ENCODE results near the gene RAD54L. TPM values are rescaled to one million over a fixed set of nuclear protein-coding genes. Genes with fewer than 3 reads are reported as not detected.

The RAD54L gene
- total RNA-seq, 4 donors from 2014 or later, result 1.2 to 1.8 (median 1.3) TPM; not detected in 1

GRCh38 chr1:46205791-46206190 is 41.8 kb upstream of the RAD54L start:
- TF ChIP-seq CTCF (IDR thresholded peaks at IDR 0.05; ENCODE audit: low read depth), result no peak

- TF ChIP-seq CTCF (IDR thresholded peaks at IDR 0.05; ENCODE audit: low read depth), result no peak
These were observed 41.2 kb upstream of the RAD54L start for GRCh38 chr1:46206399-46206798.

- TF ChIP-seq CTCF (IDR thresholded peaks at IDR 0.05; ENCODE audit: low read depth), result no peak
These were observed 37.0 kb upstream of the RAD54L start for GRCh38 chr1:46210561-46210960.

GRCh38 chr1:46211051-46211450 is 36.5 kb upstream of the RAD54L start:
- no peak for TF ChIP-seq CTCF (IDR thresholded peaks at IDR 0.05; ENCODE audit: low read depth)

GRCh38 chr1:46215504-46215903 is 32.1 kb upstream of the RAD54L start:
- no peak for TF ChIP-seq CTCF (IDR thresholded peaks at IDR 0.05; ENCODE audit: low read depth)

- no peak for TF ChIP-seq CTCF (IDR thresholded peaks at IDR 0.05; ENCODE audit: low read depth)
These were observed 29.1 kb upstream of the RAD54L start for GRCh38 chr1:46218443-46218842.

GRCh38 chr1:46219551-46220520 is 27.7 kb upstream of the RAD54L start:
- TF ChIP-seq CTCF (IDR thresholded peaks at IDR 0.05; ENCODE audit: low read depth), result no peak

Data from subcutaneous adipose tissue (tissue), 4 donors.